Measurements from ENCODE around the gene MTMR1.

The MTMR1 gene

GRCh38 chrX:150813922-150814321, 120.7 kb downstream of the MTMR1 start:
- H3K4me3 ChIP-seq (ENCODE audit: low read depth in 1 of 2, low read length in 2 of 2), result no peak overlapping the region
- H3K27me3 ChIP-seq (ENCODE audit: insufficient read depth, low read length, poor library complexity), result no peaks in the 10 kb centered on the region
- H4K20me1 ChIP-seq (ENCODE audit: insufficient read depth, low read length), result no peaks in the 10 kb centered on the region
- no peak overlapping the region for H3K27ac ChIP-seq (ENCODE audit: low read length)
- no peak overlapping the region for H3K4me2 ChIP-seq (ENCODE audit: insufficient read depth, low read length)
- H3K36me3 ChIP-seq (ENCODE audit: insufficient read depth, low read length), result 0 out of 2 replicates have a peak, but pooled peaks cover 3% of the 10 kb centered on the region
- H2AFZ ChIP-seq (ENCODE audit: low read depth, low read length), result no peak overlapping the region
- DNase-seq, result no peak
- TF ChIP-seq CTCF (IDR thresholded peaks at IDR 0.05; ENCODE audit: borderline replicate concordance, extremely low read depth, low read length, poor library complexity, severe bottlenecking) (no peak), EZH2 (IDR thresholded peaks at IDR 0.05; ENCODE audit: borderline replicate concordance, low read depth, low read length, severe bottlenecking) (no peak)
- no peak for ATAC-seq (ENCODE audit: insufficient read depth, low read depth)
- H3K4me1 ChIP-seq (ENCODE audit: insufficient read depth, low read length), result no peaks in the 10 kb centered on the region
- no peaks in the 10 kb centered on the region for H3K9me3 ChIP-seq (ENCODE audit: insufficient read depth, low read length, severe bottlenecking)
- no peaks in the 10 kb centered on the region for H3K79me2 ChIP-seq (ENCODE audit: insufficient read depth, low read length)
- no peak overlapping the region for H3K9ac ChIP-seq (ENCODE audit: low read depth, low read length)

All from DND-41 (cell line).